CD4-positive, CD25-positive, alpha-beta regulatory T cell (primary cell): ENCODE results near the gene SNCB. TPM values are rescaled to one million over a fixed set of nuclear protein-coding genes. Genes with fewer than 3 reads are reported as not detected.

Source experiments
- polyA plus RNA-seq, 4 donors: library from polyadenylated mRNA; unstranded; fragments of 300-500 nt; fragmentation: Illumina TruSeq; gene quantifications; one replicate each; pipeline ENCODE4 v1.2.3, GENCODE V29; 2021
- total RNA-seq: library from RNA; stranded (reverse); gene quantifications from one replicate; pipeline ENCODE4 v1.2.3, GENCODE V29; 2022

SNCB gene
- total and polyA plus RNA-seq, 5 donors from 2014 or later = not detected

Other genes with a start within 250 kb of the SNCB start
- gene NOP16, start 241.9 kb downstream of the SNCB start, total RNA-seq = 15.5 TPM
- 10 to 100 TPM; 13.6 to 41.2 (median 35.1) TPM for gene NOP16, start 241.9 kb downstream of the SNCB start, polyA plus RNA-seq
- gene HIGD2A, start 241.8 kb downstream of the SNCB start, total RNA-seq = 98.9 TPM
- 100 to 1,000 TPM; 228 to 278 (median 239) TPM for gene HIGD2A, start 241.8 kb downstream of the SNCB start, polyA plus RNA-seq
- 85.9 TPM for gene CLTB, start 214.0 kb downstream of the SNCB start, total RNA-seq
- gene CLTB, start 214.0 kb downstream of the SNCB start, polyA plus RNA-seq = 100 to 1,000 TPM in 2 of 4 donors, 10 to 100 TPM in 2; 92.5 to 129 (median 101) TPM
- 31.8 TPM for gene FAF2, start 182.1 kb downstream of the SNCB start, total RNA-seq
- gene FAF2, start 182.1 kb downstream of the SNCB start, polyA plus RNA-seq = 10 to 100 TPM in 3 of 4 donors, 1 to 10 TPM in 1; 8.8 to 17.3 (median 14.0) TPM
- 268 TPM for gene RNF44, start 93.1 kb downstream of the SNCB start, total RNA-seq
- gene RNF44, start 93.1 kb downstream of the SNCB start, polyA plus RNA-seq = 1 to 10 TPM; 2.3 to 4.3 (median 3.4) TPM
- gene CDHR2, start 81.2 kb downstream of the SNCB start, total RNA-seq = 1.3 TPM
- gene CDHR2, start 81.2 kb downstream of the SNCB start, polyA plus RNA-seq = not detected
- gene GPRIN1, start 20.4 kb downstream of the SNCB start, total RNA-seq = 1.9 TPM
- gene GPRIN1, start 20.4 kb downstream of the SNCB start, polyA plus RNA-seq = under 1 TPM; 0.24 to 0.87 (median 0.52) TPM
- gene EIF4E1B, start 141 bp upstream of the SNCB start, total RNA-seq = not detected
- not detected for gene EIF4E1B, start 141 bp upstream of the SNCB start, polyA plus RNA-seq
- gene TSPAN17, start 16.9 kb upstream of the SNCB start, total RNA-seq = 34.0 TPM
- 10 to 100 TPM; 26.0 to 48.8 (median 34.1) TPM for gene TSPAN17, start 16.9 kb upstream of the SNCB start, polyA plus RNA-seq
- gene UNC5A, start 180.0 kb upstream of the SNCB start, total RNA-seq = not detected
- not detected for gene UNC5A, start 180.0 kb upstream of the SNCB start, polyA plus RNA-seq